ENCODE measurements around the gene LRRC57.

LRRC57 gene

GRCh38 chr15:42553554-42553953 is 5.0 kb upstream of the LRRC57 start:
- DNase-seq (ENCODE audit: low read depth in 1 of 2, low spot score in 1 of 2), result no peak

GRCh38 chr15:42549741-42550392 is 1.3 kb upstream of the LRRC57 start:
- DNase-seq (ENCODE audit: low read depth in 1 of 2, low spot score in 1 of 2), result no peak

GRCh38 chr15:42549032-42549491 is 469 bp upstream of the LRRC57 start:
- no peak for DNase-seq (ENCODE audit: low read depth in 1 of 2, low spot score in 1 of 2)

GRCh38 chr15:42547918-42548248 is 710 bp downstream of the LRRC57 start:
- DNase-seq (ENCODE audit: low read depth in 1 of 2, low spot score in 1 of 2), result no peak

GRCh38 chr15:42544853-42545629 is 3.6 kb downstream of the LRRC57 start:
- DNase-seq (ENCODE audit: low read depth in 1 of 2, low spot score in 1 of 2), result no peak

GRCh38 chr15:42533246-42533645 is 15.3 kb downstream of the LRRC57 start:
- DNase-seq (ENCODE audit: low read depth in 1 of 2, low spot score in 1 of 2), result no peak

GRCh38 chr15:42528970-42529369 is 19.6 kb downstream of the LRRC57 start:
- no peak for DNase-seq (ENCODE audit: low read depth in 1 of 2, low spot score in 1 of 2)

- no peak for DNase-seq (ENCODE audit: low read depth in 1 of 2, low spot score in 1 of 2)
Observed at GRCh38 chr15:42523331-42523730, 25.3 kb downstream of the LRRC57 start.

- no peak for DNase-seq (ENCODE audit: low read depth in 1 of 2, low spot score in 1 of 2)
Observed at GRCh38 chr15:42511007-42511391, 37.6 kb downstream of the LRRC57 start.

GRCh38 chr15:42510258-42511006 is 38.2 kb downstream of the LRRC57 start:
- DNase-seq (ENCODE audit: low read depth in 1 of 2, low spot score in 1 of 2), result no peak

- no peak for DNase-seq (ENCODE audit: low read depth in 1 of 2, low spot score in 1 of 2)
Observed at GRCh38 chr15:42508263-42508690, 40.3 kb downstream of the LRRC57 start.

- DNase-seq (ENCODE audit: low read depth in 1 of 2, low spot score in 1 of 2), result no peak
Observed at GRCh38 chr15:42507514-42507913, 41.1 kb downstream of the LRRC57 start.

GRCh38 chr15:42504631-42505030 is 44.0 kb downstream of the LRRC57 start:
- DNase-seq (ENCODE audit: low read depth in 1 of 2, low spot score in 1 of 2), result no peak

GRCh38 chr15:42503825-42504224 is 44.8 kb downstream of the LRRC57 start:
- DNase-seq (ENCODE audit: low read depth in 1 of 2, low spot score in 1 of 2), result no peak

- DNase-seq (ENCODE audit: low read depth in 1 of 2, low spot score in 1 of 2), result no peak
Observed at GRCh38 chr15:42502477-42502876, 46.1 kb downstream of the LRRC57 start.

- no peak for DNase-seq (ENCODE audit: low read depth in 1 of 2, low spot score in 1 of 2)
Observed at GRCh38 chr15:42499858-42500609, 48.6 kb downstream of the LRRC57 start.

GRCh38 chr15:42498212-42499068 is 50.2 kb downstream of the LRRC57 start:
- no peak for DNase-seq (ENCODE audit: low read depth in 1 of 2, low spot score in 1 of 2)

- DNase-seq (ENCODE audit: low read depth in 1 of 2, low spot score in 1 of 2), result peak; percentile 61 to 65
Observed at GRCh38 chr15:42495361-42496212, 53.0 kb downstream of the LRRC57 start, which contains the start of gene SNAP23. Gene SNAP23, plus strand, starts transcription at chr15:42495634. Its CDS starts 16,213 bp downstream, at chr15:42511847.

GRCh38 chr15:42494998-42495360 is 53.6 kb downstream of the LRRC57 start:
- DNase-seq (ENCODE audit: low read depth in 1 of 2, low spot score in 1 of 2), result no peak
